HAP-1 (cell line): ENCODE results near the gene CD8B.
"Not testable (repeated sequence)": the region's sequence is repeated elsewhere in the genome, so short reads cannot be mapped to it uniquely, and the experiment has no call there.

Experiments used
- DNase-seq, 2 experiments: peaks; one replicate each; pipeline ENCODE4 v3.0.0-alpha.2; 2016 to 2020; ENCODE audit warnings: low spot score in 2 of 2
- H3K27me3 ChIP-seq: fragments of 250-450 bp; sonication (Bioruptor Pico); 2 replicates; pipeline ENCODE4 v1.5.1; 2020; ENCODE audit warnings: low read depth, mild to moderate bottlenecking, moderate library complexity
- H3K36me3 ChIP-seq: fragments of 250-450 bp; sonication (Bioruptor Pico); replicated peaks from 2 replicates; pipeline ENCODE4 v1.5.1; 2020; ENCODE audit warnings: mild to moderate bottlenecking
- H3K4me1 ChIP-seq: fragments of 250-450 bp; sonication (Bioruptor Pico); 2 replicates; pipeline ENCODE4 v1.5.1; 2020; ENCODE audit warnings: mild to moderate bottlenecking
- H3K4me3 ChIP-seq: fragments of 250-450 bp; sonication (Bioruptor Pico); 2 replicates; pipeline ENCODE4 v1.5.1; 2020; ENCODE audit warnings: mild to moderate bottlenecking, moderate library complexity
- H3K9me3 ChIP-seq: fragments of 250-450 bp; sonication (Bioruptor Pico); 2 replicates; pipeline ENCODE4 v1.5.1; 2020; ENCODE audit warnings: mild to moderate bottlenecking, moderate library complexity
- in situ Hi-C: fragments of 300-500 bp; cut with MboI; formaldehyde crosslinking; loops from 3 replicates; pipeline ENCODE4 v1.14.3; 2020; ENCODE audit warnings: low sequenced_read_pairs, inconsistent platforms, mixed read lengths

Gene CD8B

GRCh38 chr2:86861628-86862379 is at the start of gene CD8B:
Gene CD8B, minus strand, starts transcription at chr2:86861886. Its CDS starts 21 bp downstream, at chr2:86861865.
- H3K4me3 ChIP-seq, in situ Hi-C loops, H3K36me3 ChIP-seq, H3K9me3 ChIP-seq, H3K27me3 ChIP-seq, DNase-seq, H3K4me1 ChIP-seq: not testable (repeated sequence)

GRCh38 chr2:86905868-86906267 is 44.2 kb upstream of the CD8B start:
- H3K36me3 ChIP-seq, H3K4me3 ChIP-seq, in situ Hi-C loops, H3K27me3 ChIP-seq, H3K4me1 ChIP-seq, H3K9me3 ChIP-seq, DNase-seq: not testable (repeated sequence)

- H3K4me3 ChIP-seq, DNase-seq, H3K9me3 ChIP-seq, H3K27me3 ChIP-seq, H3K36me3 ChIP-seq, in situ Hi-C loops, H3K4me1 ChIP-seq: not testable (repeated sequence)
These were observed 39.0 kb upstream of the CD8B start for GRCh38 chr2:86900687-86901086.

GRCh38 chr2:86886026-86886425 is 24.3 kb upstream of the CD8B start:
- H3K4me1 ChIP-seq, DNase-seq, H3K36me3 ChIP-seq, in situ Hi-C loops, H3K4me3 ChIP-seq, H3K9me3 ChIP-seq, H3K27me3 ChIP-seq: not testable (repeated sequence)

GRCh38 chr2:86882865-86883264 is 21.2 kb upstream of the CD8B start:
- H3K27me3 ChIP-seq, H3K4me1 ChIP-seq, in situ Hi-C loops, H3K9me3 ChIP-seq, H3K36me3 ChIP-seq, H3K4me3 ChIP-seq, DNase-seq: not testable (repeated sequence)

GRCh38 chr2:86882118-86882665 is 20.5 kb upstream of the CD8B start:
- H3K4me1 ChIP-seq, DNase-seq, H3K4me3 ChIP-seq, H3K9me3 ChIP-seq, H3K27me3 ChIP-seq, in situ Hi-C loops, H3K36me3 ChIP-seq: not testable (repeated sequence)

GRCh38 chr2:86878986-86879385 is 17.3 kb upstream of the CD8B start:
- in situ Hi-C loops, H3K4me1 ChIP-seq, DNase-seq, H3K36me3 ChIP-seq, H3K4me3 ChIP-seq, H3K9me3 ChIP-seq, H3K27me3 ChIP-seq: not testable (repeated sequence)

- H3K36me3 ChIP-seq, H3K4me1 ChIP-seq, DNase-seq, H3K4me3 ChIP-seq, in situ Hi-C loops, H3K27me3 ChIP-seq, H3K9me3 ChIP-seq: not testable (repeated sequence)
These were observed 9.3 kb upstream of the CD8B start for GRCh38 chr2:86870941-86871340.

- H3K4me1 ChIP-seq, H3K27me3 ChIP-seq, DNase-seq, H3K36me3 ChIP-seq, H3K9me3 ChIP-seq, in situ Hi-C loops, H3K4me3 ChIP-seq: not testable (repeated sequence)
These were observed 7.3 kb upstream of the CD8B start for GRCh38 chr2:86868895-86869468.

GRCh38 chr2:86862380-86862703 is 656 bp upstream of the CD8B start:
- H3K4me3 ChIP-seq, H3K27me3 ChIP-seq, in situ Hi-C loops, H3K9me3 ChIP-seq, DNase-seq, H3K4me1 ChIP-seq, H3K36me3 ChIP-seq: not testable (repeated sequence)

- in situ Hi-C loops: not testable (repeated sequence)
These were observed 511 bp downstream of the CD8B start for GRCh38 chr2:86861175-86861574.

GRCh38 chr2:86860573-86860972 is 1.1 kb downstream of the CD8B start:
- in situ Hi-C loops, H3K9me3 ChIP-seq, H3K4me1 ChIP-seq, H3K36me3 ChIP-seq, H3K4me3 ChIP-seq, H3K27me3 ChIP-seq, DNase-seq: not testable (repeated sequence)

More at GRCh38 chr2:86861175-86861574, 511 bp downstream of the CD8B start:
- H3K27me3 ChIP-seq, DNase-seq, H3K36me3 ChIP-seq, H3K9me3 ChIP-seq, H3K4me1 ChIP-seq, H3K4me3 ChIP-seq: not testable (repeated sequence)

- DNase-seq, H3K4me3 ChIP-seq, H3K9me3 ChIP-seq, H3K36me3 ChIP-seq, in situ Hi-C loops, H3K27me3 ChIP-seq, H3K4me1 ChIP-seq: not testable (repeated sequence)
These were observed 4.0 kb downstream of the CD8B start for GRCh38 chr2:86857688-86858087.

- in situ Hi-C loops: not testable (repeated sequence)
These were observed 5.2 kb downstream of the CD8B start for GRCh38 chr2:86856498-86856897.

More at GRCh38 chr2:86856498-86856897, 5.2 kb downstream of the CD8B start:
- H3K9me3 ChIP-seq, H3K4me3 ChIP-seq, H3K4me1 ChIP-seq, DNase-seq, H3K36me3 ChIP-seq, H3K27me3 ChIP-seq: not testable (repeated sequence)
